Neural cell (in vitro differentiated cells): ENCODE data around the gene BLOC1S4. TPM values are rescaled to one million over a fixed set of nuclear protein-coding genes. Genes with fewer than 3 reads are reported as not detected.

ENCODE experiments used
- H2AFZ ChIP-seq: fragments of 200-600, 300-800 bp; sonication (generic), shearing (Covaris generic); 2 replicates; pipeline ENCODE4 v1.6.0; 2014; ENCODE audit warnings: low read depth, mild to moderate bottlenecking, antibody characterized with exemption, low read length, moderate library complexity
- H3F3A ChIP-seq: fragments of 200-600 bp; shearing (Covaris generic); 2 replicates; pipeline ENCODE4 v1.6.1; 2016; ENCODE audit warnings: mild to moderate bottlenecking, moderate library complexity, mixed read lengths, antibody characterized with exemption, low read length; ENCODE audit not compliant: insufficient read depth, poor library complexity, severe bottlenecking
- H3K27ac ChIP-seq: fragments of 200-600, 300-800 bp; sonication (generic), shearing (Covaris generic); 2 replicates; pipeline ENCODE4 v1.5.1; 2014; ENCODE audit warnings: mild to moderate bottlenecking, low read length, moderate library complexity
- H3K27me3 ChIP-seq: fragments of 300-800, 200-600 bp; sonication (generic), shearing (Covaris generic); 2 replicates; pipeline ENCODE4 v1.6.0; 2014; ENCODE audit warnings: mild to moderate bottlenecking, low read depth, low read length, moderate library complexity; ENCODE audit not compliant: insufficient read depth
- H3K36me3 ChIP-seq: fragments of 300-800, 200-600 bp; sonication (generic), shearing (Covaris generic); 2 replicates; pipeline ENCODE4 v1.5.1; 2014; ENCODE audit warnings: mild to moderate bottlenecking, antibody characterized with exemption, low read length, moderate library complexity; ENCODE audit not compliant: insufficient read depth
- H3K4me2 ChIP-seq: fragments of 300-800, 200-600 bp; sonication (generic), shearing (Covaris generic); 2 replicates; pipeline ENCODE4 v1.6.0; 2014; ENCODE audit warnings: mild to moderate bottlenecking, low read length
- H3K4me3 ChIP-seq: fragments of 300-800, 200-600 bp; sonication (generic), shearing (Covaris generic); 2 replicates; pipeline ENCODE4 v1.5.1; 2014; ENCODE audit warnings: mild to moderate bottlenecking, low read length, moderate library complexity
- H3K79me2 ChIP-seq: fragments of 200-600 bp; shearing (Covaris generic); replicated peaks from 2 replicates; pipeline ENCODE4 v1.6.0; 2014; ENCODE audit warnings: mild to moderate bottlenecking, low read length, moderate library complexity; ENCODE audit not compliant: insufficient read depth
- H3K9ac ChIP-seq: fragments of 300-800, 200-600 bp; sonication (generic), shearing (Covaris generic); 2 replicates; pipeline ENCODE4 v1.6.1; 2016; ENCODE audit warnings: mild to moderate bottlenecking, low read length, mixed read lengths
- H3K9me2 ChIP-seq: fragments of 200-600 bp; shearing (Covaris generic); 2 replicates; pipeline ENCODE4 v1.6.1; 2016; ENCODE audit warnings: mild to moderate bottlenecking, low read length, mixed read lengths; ENCODE audit not compliant: insufficient read depth
- H3K9me3 ChIP-seq: fragments of 200-600, 300-800 bp; sonication (generic), shearing (Covaris generic); 2 replicates; pipeline ENCODE4 v1.6.1; 2016; ENCODE audit warnings: mild to moderate bottlenecking, mixed run types, low read length, moderate library complexity, mixed read lengths
- H4K20me1 ChIP-seq: fragments of 200-600 bp; shearing (Covaris generic); 2 replicates; pipeline ENCODE4 v1.6.1; 2016; ENCODE audit warnings: mild to moderate bottlenecking, mixed run types; ENCODE audit not compliant: insufficient read depth
- CTCF ChIP-seq: fragments of 450-650 bp; IDR thresholded peaks from 2 replicates; pipeline ENCODE4 v1.5.1; 2014; ENCODE audit warnings: antibody characterized with exemption, mild to moderate bottlenecking, moderate library complexity; ENCODE audit not compliant: poor library complexity, severe bottlenecking
- EP300 ChIP-seq: fragments of 450-650 bp; conservative IDR thresholded peaks from 2 replicates; pipeline ENCODE4 v1.6.1; 2014; ENCODE audit warnings: antibody characterized with exemption, mild to moderate bottlenecking, moderate library complexity; ENCODE audit not compliant: poor library complexity, severe bottlenecking
- EZH2 ChIP-seq: fragments of 200-600, 300-800 bp; shearing (Covaris generic), sonication (generic); IDR thresholded peaks from 2 replicates; pipeline ENCODE4 v1.6.1; 2014; ENCODE audit warnings: antibody characterized with exemption, low read length, borderline replicate concordance, mild to moderate bottlenecking; ENCODE audit not compliant: insufficient read depth, poor library complexity, severe bottlenecking
- MXI1 ChIP-seq: fragments of 450-650 bp; conservative IDR thresholded peaks from 2 replicates; pipeline ENCODE4 v1.6.1; 2014; ENCODE audit warnings: antibody characterized with exemption, mild to moderate bottlenecking; ENCODE audit not compliant: poor library complexity, severe bottlenecking
- POLR2AphosphoS5 ChIP-seq: IDR thresholded peaks from 2 replicates; pipeline ENCODE4 v1.6.1; 2012
- RAD21 ChIP-seq: fragments of 450-650 bp; conservative IDR thresholded peaks from 2 replicates; pipeline ENCODE4 v1.6.1; 2014; ENCODE audit warnings: antibody characterized with exemption, mild to moderate bottlenecking, moderate library complexity
- REST ChIP-seq: IDR thresholded peaks from 2 replicates; pipeline ENCODE4 v1.6.1; 2012; ENCODE audit warnings: borderline replicate concordance
- SMC3 ChIP-seq: fragments of 450-650 bp; conservative IDR thresholded peaks from 2 replicates; pipeline ENCODE4 v1.6.1; 2014; ENCODE audit warnings: antibody characterized with exemption, mild to moderate bottlenecking, moderate library complexity; ENCODE audit not compliant: poor library complexity
- TAF1 ChIP-seq: IDR thresholded peaks from 2 replicates; pipeline ENCODE4 v1.6.1; 2012; ENCODE audit warnings: low read depth
- polyA plus RNA-seq: library from polyadenylated mRNA; depleted of rRNA; stranded (reverse); fragments of >200 nt; gene quantifications from 2 replicates; pipeline ENCODE4 v1.2.3, GENCODE V29; 2014

Gene BLOC1S4
- polyA plus RNA-seq, 1 donor from 2014 or later = 21.2 TPM

- Histone ChIP-seq H3K9ac (no peak overlapping the region), H3K4me2 (no peak overlapping the region), H3K9me2 (no peaks in the 10 kb centered on the region), H3K27me3 (no peaks in the 10 kb centered on the region), H4K20me1 (no peaks in the 10 kb centered on the region), H3K79me2 (no peaks in the 10 kb centered on the region), H3K9me3 (no peaks in the 10 kb centered on the region), H3K27ac (no peak overlapping the region), H3F3A (no peaks in the 10 kb centered on the region), H3K4me3 (no peak overlapping the region), H3K36me3 (no peaks in the 10 kb centered on the region), H2AFZ (no peak overlapping the region)
- no peak for TF ChIP-seq MXI1
- TF ChIP-seq CTCF = no peak
- no peak for TF ChIP-seq EP300
- no peak for TF ChIP-seq REST
- TF ChIP-seq TAF1 = no peak
- TF ChIP-seq RAD21 = no peak
- TF ChIP-seq EZH2 = no peak
- no peak for TF ChIP-seq SMC3
- no peak for TF ChIP-seq POLR2AphosphoS5
These were observed 29.7 kb upstream of the BLOC1S4 start for GRCh38 chr4:6686104-6686787.

GRCh38 chr4:6687947-6688878 lies 27.8 kb upstream of the BLOC1S4 start:
- Histone ChIP-seq H2AFZ (no peak overlapping the region), H3K4me3 (no peak overlapping the region), H3K9ac (no peak overlapping the region), H3K27ac (no peak overlapping the region), H3K4me2 (no peak overlapping the region), H3F3A (no peaks in the 10 kb centered on the region), H3K79me2 (no peaks in the 10 kb centered on the region), H3K9me2 (no peaks in the 10 kb centered on the region), H3K36me3 (no peaks in the 10 kb centered on the region), H4K20me1 (no peaks in the 10 kb centered on the region), H3K9me3 (no peaks in the 10 kb centered on the region), H3K27me3 (no peaks in the 10 kb centered on the region)
- TF ChIP-seq SMC3 = no peak
- TF ChIP-seq MXI1 = no peak
- TF ChIP-seq EP300 = no peak
- no peak for TF ChIP-seq RAD21
- TF ChIP-seq REST = no peak
- no peak for TF ChIP-seq EZH2
- no peak for TF ChIP-seq CTCF
- TF ChIP-seq TAF1 = no peak
- no peak for TF ChIP-seq POLR2AphosphoS5
